H1 (cell line): ENCODE data around the gene SLC9A7. TPM values are rescaled to one million over a fixed set of nuclear protein-coding genes. Genes with fewer than 3 reads are reported as not detected.

Experiments used
- CTCF ChIA-PET: fragments of 300-600 bp; sonication (Branson Sonifier 250); formaldehyde crosslinking; loops from one replicate; lab custom pipeline; 2021; ENCODE audit not compliant: partially characterized antibody; lab: Charles Lee
- POLR2A ChIA-PET: fragments of 300-600 bp; sonication (Branson Sonifier 250); formaldehyde crosslinking; loops from one replicate; lab custom pipeline; 2021; ENCODE audit warnings: inconsistent platforms; ENCODE audit not compliant: partially characterized antibody; lab: Charles Lee
- DNase-seq, 2 experiments: peaks; one replicate each; pipeline versions ENCODE4 v3.0.0 to v3.0.0-alpha.2; 2010 to 2022; ENCODE audit warnings: low spot score in 2 of 2, low read depth in 1 of 2, mixed read lengths in 1 of 2
- FAIRE-seq: peaks from 2 replicates; lab custom pipeline; 2011; peaks lifted over from hg19 to GRCh38; lab: Jason Lieb, UNC
- H2AFZ ChIP-seq: 2 replicates; pipeline ENCODE4 v1.8.1; 2012; ENCODE audit warnings: low read length, inconsistent platforms
- H2AK5ac ChIP-seq: 2 replicates; pipeline ENCODE4 v1.6.1; 2013; ENCODE audit warnings: low read depth, low read length
- H2BK120ac ChIP-seq: replicated peaks from 2 replicates; pipeline ENCODE3; 2013; ENCODE audit warnings: low read depth, low read length, inconsistent platforms
- H2BK12ac ChIP-seq: 2 replicates; pipeline ENCODE4 v1.6.1; 2013; ENCODE audit warnings: low read depth, low read length
- H2BK15ac ChIP-seq: 2 replicates; pipeline ENCODE4 v1.6.1; 2013; ENCODE audit warnings: low read length
- H2BK20ac ChIP-seq: 2 replicates; pipeline ENCODE4 v1.6.1; 2013; ENCODE audit warnings: low read length
- H2BK5ac ChIP-seq: 2 replicates; pipeline ENCODE4 v1.6.1; 2013; ENCODE audit warnings: low read depth, low read length
- H3K14ac ChIP-seq: 2 replicates; pipeline ENCODE4 v1.6.1; 2013; ENCODE audit warnings: inconsistent platforms; ENCODE audit not compliant: insufficient read length
- H3K18ac ChIP-seq: 2 replicates; pipeline ENCODE4 v1.6.1; 2013; ENCODE audit warnings: low read length; ENCODE audit errors: extremely low read depth
- H3K23ac ChIP-seq: 2 replicates; pipeline ENCODE4 v1.6.1; 2013; ENCODE audit warnings: inconsistent platforms; ENCODE audit not compliant: insufficient read length
- H3K23me2 ChIP-seq: 2 replicates; pipeline ENCODE4 v1.6.1; 2013; ENCODE audit warnings: low read depth, low read length
- H3K27ac ChIP-seq: 2 replicates; pipeline ENCODE4 v1.6.1; 2011; ENCODE audit warnings: low read depth, low read length, inconsistent platforms
- H3K27me3 ChIP-seq, 4 experiments: replicated peaks in 1 of 4; 1 replicate in 1 of 4; 2 replicates in 3 of 4; pipeline versions ENCODE4 v1.6.1 to v1.8.1; 2011 to 2013; ENCODE audit warnings: low read length in 3 of 4, mild to moderate bottlenecking in 3 of 4, inconsistent platforms in 2 of 4, mixed read lengths in 2 of 4, moderate library complexity in 1 of 4; ENCODE audit not compliant: control insufficient read depth in 3 of 4, insufficient read depth in 3 of 4; ENCODE audit errors: extremely low read depth in 1 of 4
- H3K36me3 ChIP-seq, 4 experiments: 2 replicates each; pipeline versions ENCODE4 v1.6.1 to v1.8.1; 2011 to 2013; ENCODE audit warnings: mild to moderate bottlenecking in 4 of 4, low read length in 3 of 4, moderate library complexity in 2 of 4, control low read depth in 1 of 4, inconsistent platforms in 1 of 4; ENCODE audit not compliant: insufficient read depth in 4 of 4, control insufficient read depth in 2 of 4
- H3K4ac ChIP-seq: replicated peaks from 2 replicates; pipeline ENCODE3; 2013; ENCODE audit warnings: low read length, low read depth, mixed read lengths, inconsistent platforms; ENCODE audit not compliant: insufficient read length
- H3K4me1 ChIP-seq, 4 experiments: replicated peaks in 1 of 4; 1 replicate in 1 of 4; 2 replicates in 3 of 4; pipeline versions ENCODE4 v1.6.1 to v1.8.1; 2011 to 2013; ENCODE audit warnings: low read length in 3 of 4, inconsistent platforms in 2 of 4, mixed read lengths in 1 of 4; ENCODE audit not compliant: insufficient read depth in 4 of 4, control insufficient read depth in 3 of 4
- H3K4me2 ChIP-seq, 2 experiments: 2 replicates each; pipeline versions ENCODE4 v1.6.1 to v1.8.1; 2011 to 2013; ENCODE audit warnings: low read depth in 2 of 2, low read length in 2 of 2, control low read depth in 1 of 2, inconsistent platforms in 1 of 2, mild to moderate bottlenecking in 1 of 2; ENCODE audit not compliant: insufficient read depth in 1 of 2
- H3K4me3 ChIP-seq, 4 experiments: fragments of 200-600, 300-600 bp in 1 of 4; sonication (generic), shearing (Covaris generic), sonication (Bioruptor Twin) in 1 of 4; 2 replicates each; pipeline versions ENCODE4 v1.5.1 to v1.8.1; 2011 to 2016; ENCODE audit warnings: low read length in 4 of 4, low read depth in 3 of 4, control low read depth in 2 of 4, inconsistent platforms in 2 of 4, mild to moderate bottlenecking in 2 of 4, mixed read lengths in 1 of 4, moderate library complexity in 1 of 4; ENCODE audit not compliant: insufficient read depth in 2 of 4; ENCODE audit errors: extremely low read depth in 1 of 4
- H3K56ac ChIP-seq: replicated peaks from 2 replicates; pipeline ENCODE3; 2013; ENCODE audit warnings: low read depth, mild to moderate bottlenecking, mixed read lengths, low read length, inconsistent platforms; ENCODE audit not compliant: insufficient read length
- H3K79me1 ChIP-seq: 2 replicates; pipeline ENCODE4 v1.6.1; 2013; ENCODE audit warnings: low read depth, low read length, control low read depth
- H3K79me2 ChIP-seq, 2 experiments: 2 replicates each; pipeline versions ENCODE4 v1.6.1 to v1.8.1; 2012 to 2013; ENCODE audit warnings: low read length in 2 of 2, mild to moderate bottlenecking in 2 of 2, inconsistent platforms in 1 of 2; ENCODE audit not compliant: insufficient read depth in 2 of 2, control insufficient read depth in 1 of 2
- H3K9ac ChIP-seq, 4 experiments: replicated peaks in 1 of 4; 1 replicate in 1 of 4; 2 replicates in 3 of 4; pipeline versions ENCODE4 v1.6.1 to v1.8.1; 2011 to 2013; ENCODE audit warnings: low read depth in 3 of 4, low read length in 3 of 4, control low read depth in 2 of 4, mild to moderate bottlenecking in 2 of 4, moderate library complexity in 2 of 4, inconsistent platforms in 1 of 4; ENCODE audit errors: extremely low read depth in 1 of 4
- H3K9me3 ChIP-seq, 2 experiments: 2 replicates each; pipeline versions ENCODE4 v1.6.1 to v1.8.1; 2012 to 2013; ENCODE audit warnings: mild to moderate bottlenecking in 2 of 2, moderate library complexity in 2 of 2, control low read depth in 1 of 2, inconsistent platforms in 1 of 2, low read depth in 1 of 2, low read length in 1 of 2, mixed read lengths in 1 of 2; ENCODE audit not compliant: insufficient read depth in 2 of 2
- H4K20me1 ChIP-seq, 2 experiments: replicated peaks in 1 of 2; 2 replicates each; pipeline versions ENCODE3 to v1.8.1; 2011 to 2013; ENCODE audit warnings: inconsistent platforms in 2 of 2, low read length in 2 of 2, mild to moderate bottlenecking in 1 of 2; ENCODE audit not compliant: insufficient read depth in 2 of 2, control insufficient read depth in 1 of 2
- H4K5ac ChIP-seq: 2 replicates; pipeline ENCODE4 v1.6.1; 2013; ENCODE audit warnings: low read length, low read depth, mixed read lengths, inconsistent platforms; ENCODE audit not compliant: insufficient read length
- H4K8ac ChIP-seq: 2 replicates; pipeline ENCODE4 v1.8.0; 2013; ENCODE audit warnings: mild to moderate bottlenecking, moderate library complexity, low read length, inconsistent platforms; ENCODE audit not compliant: insufficient read depth; ENCODE audit errors: extremely low read depth
- H4K91ac ChIP-seq: replicated peaks from 2 replicates; pipeline ENCODE3; 2013; ENCODE audit warnings: low read length, mixed read lengths, inconsistent platforms; ENCODE audit not compliant: insufficient read length
- BACH1 ChIP-seq: IDR thresholded peaks from 2 replicates; pipeline ENCODE4 v1.6.1; 2012; ENCODE audit warnings: low read length, improper control_type of control experiment
- EGR1 ChIP-seq: IDR thresholded peaks from 2 replicates; pipeline ENCODE4 v1.6.1; 2011; ENCODE audit warnings: low read depth, low read length, borderline replicate concordance
- GTF2F1 ChIP-seq: IDR thresholded peaks from 2 replicates; pipeline ENCODE4 v1.6.1; 2012; ENCODE audit warnings: low read depth, low read length, improper control_type of control experiment, borderline replicate concordance
- RFX5 ChIP-seq: IDR thresholded peaks from 2 replicates; pipeline ENCODE4 v1.6.1; 2011; ENCODE audit warnings: low read depth, low read length, improper control_type of control experiment, borderline replicate concordance
- SIX5 ChIP-seq: IDR thresholded peaks from 2 replicates; pipeline ENCODE4 v1.6.1; 2011; ENCODE audit warnings: mild to moderate bottlenecking, low read depth, low read length
- SUZ12 ChIP-seq: fragments of 200-600 bp; sonication (generic); IDR thresholded peaks from 2 replicates; pipeline ENCODE4 v1.6.1; 2012; ENCODE audit warnings: mild to moderate bottlenecking, inconsistent platforms, low read length, moderate library complexity, mixed read lengths
- TBP ChIP-seq: IDR thresholded peaks from 2 replicates; pipeline ENCODE4 v1.6.1; 2011; ENCODE audit warnings: low read depth, low read length, improper control_type of control experiment
- polyA plus RNA-seq, 7 experiments: library from polyadenylated mRNA; depleted of rRNA in 3 of 7; stranded (reverse) in 5 of 7; unstranded in 2 of 7; fragments of >200 nt in 5 of 7; fragments of 200-250 nt in 2 of 7; gene quantifications; 1 replicate in 5 of 7; 2 replicates in 1 of 7; 4 replicates in 1 of 7; pipeline versions ENCODE4 v1.2.1 to v1.2.3, GENCODE V29; 2011 to 2013; ENCODE audit warnings: missing spikeins in 2 of 7, mixed read lengths in 2 of 7
- total RNA-seq: library from RNA; stranded (reverse); fragmentation: NEBNext Ultra II Directional; extraction: Animal tissue kit (Norgen Biotek cat#: 25700); gene quantifications from 2 replicates; pipeline ENCODE4 v1.2.1, GENCODE V29; 2021

The SLC9A7 gene
- total and polyA plus RNA-seq, 2 of the 8 experiments (the other 6 are each of a cell fraction or from before 2014, with no cell fraction given) = 6.7 to 17.2 TPM

GRCh38 chrX:46737041-46737440, 21.9 kb downstream of the SLC9A7 start:
- H2BK20ac ChIP-seq = no peak overlapping the region
- peaks cover 0 to 24% of the 10 kb centered on the region in 2 experiments; a peak in 2 of 4 replicates for H3K79me2 ChIP-seq
- H3K23ac ChIP-seq = no peak overlapping the region
- H3K79me1 ChIP-seq = no peaks in the 10 kb centered on the region
- no peaks in the 10 kb centered on the region for H4K20me1 ChIP-seq
- no peak overlapping the region for H2AK5ac ChIP-seq
- no peak overlapping the region for H3K4ac ChIP-seq
- peaks cover 0 to 7% of the 10 kb centered on the region in 2 experiments; a peak in 1 of 4 replicates for H3K9me3 ChIP-seq
- POLR2A ChIA-PET = no interaction called here
- H3K4me3 ChIP-seq = no peak overlapping the region
- no peak overlapping the region for H3K27ac ChIP-seq
- H3K18ac ChIP-seq = no peak overlapping the region
- H3K23me2 ChIP-seq = no peaks in the 10 kb centered on the region
- H3K4me2 ChIP-seq = no peak overlapping the region
- FAIRE-seq (no peak), DNase-seq (no peak)
- no peak overlapping the region for H4K8ac ChIP-seq
- H2BK120ac ChIP-seq = no peak overlapping the region
- H3K27me3 ChIP-seq = no peaks in the 10 kb centered on the region
- H3K36me3 ChIP-seq = no peaks in the 10 kb centered on the region
- H3K4me1 ChIP-seq = no peaks in the 10 kb centered on the region
- no peak overlapping the region for H2BK15ac ChIP-seq
- H3K9ac ChIP-seq = no peak overlapping the region
- no peak overlapping the region for H3K14ac ChIP-seq
- no peak overlapping the region for H2BK5ac ChIP-seq
- H2BK12ac ChIP-seq = no peak overlapping the region
- H3K56ac ChIP-seq = no peak overlapping the region
- H4K91ac ChIP-seq = no peak overlapping the region
- CTCF ChIA-PET = no interaction called here
- no peak for TF ChIP-seq SIX5
- no peak for TF ChIP-seq RFX5
- no peak for TF ChIP-seq TBP
- no peak for TF ChIP-seq GTF2F1
- TF ChIP-seq EGR1 = no peak
- TF ChIP-seq BACH1 = no peak
- no peak for TF ChIP-seq SUZ12
- H4K5ac ChIP-seq = no peak overlapping the region
- no peak overlapping the region for H2AFZ ChIP-seq
